Inflammatory macrophage (primary cell): ENCODE measurements around the gene XCL1.
"Not testable (repeated sequence)": the region's sequence is repeated elsewhere in the genome, so short reads cannot be mapped to it uniquely, and the experiment has no call there.

ENCODE experiments used
- DNase-seq, 2 donors: peaks; one replicate each; pipeline ENCODE4 v3.0.0-alpha.2; 2020 to 2022
- total RNA-seq, 18 experiments: gene quantifications; one replicate each; lab custom pipeline; 2026; ENCODE audit warnings: mixed read lengths in 6 of 18, inconsistent platforms in 2 of 18; lab: John Stamatoyannopoulos, UW

Gene XCL1, protein sequence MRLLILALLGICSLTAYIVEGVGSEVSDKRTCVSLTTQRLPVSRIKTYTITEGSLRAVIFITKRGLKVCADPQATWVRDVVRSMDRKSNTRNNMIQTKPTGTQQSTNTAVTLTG
- total RNA-seq, result 0 to 0.05 (median 0) reads per million in 18 experiments

DNA sequence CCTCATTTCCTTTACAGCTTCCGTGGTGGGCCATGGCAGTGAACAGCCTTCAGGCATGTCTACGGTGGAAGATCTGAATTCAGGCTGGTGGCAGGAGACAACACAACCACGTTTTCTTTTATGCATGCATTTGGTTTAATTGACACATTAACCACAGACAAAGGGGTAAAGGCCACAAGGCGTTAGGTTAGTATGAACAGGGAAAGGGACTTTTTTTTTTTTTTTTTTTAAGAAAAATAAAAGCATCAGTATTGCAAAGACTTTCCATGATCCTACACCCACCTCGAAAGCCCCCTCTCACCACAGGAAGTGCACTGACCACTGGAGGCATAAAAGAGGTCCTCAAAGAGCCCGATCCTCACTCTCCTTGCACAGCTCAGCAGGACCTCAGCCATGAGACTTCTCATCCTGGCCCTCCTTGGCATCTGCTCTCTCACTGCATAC lies at the start of gene XCL1:
XCL1 (plus strand) TSS at position 361 of the 444 bp plus-strand sequence; CDS start at position 394, 33 bp downstream.
- DNase-seq, result not testable (repeated sequence)

DNA sequence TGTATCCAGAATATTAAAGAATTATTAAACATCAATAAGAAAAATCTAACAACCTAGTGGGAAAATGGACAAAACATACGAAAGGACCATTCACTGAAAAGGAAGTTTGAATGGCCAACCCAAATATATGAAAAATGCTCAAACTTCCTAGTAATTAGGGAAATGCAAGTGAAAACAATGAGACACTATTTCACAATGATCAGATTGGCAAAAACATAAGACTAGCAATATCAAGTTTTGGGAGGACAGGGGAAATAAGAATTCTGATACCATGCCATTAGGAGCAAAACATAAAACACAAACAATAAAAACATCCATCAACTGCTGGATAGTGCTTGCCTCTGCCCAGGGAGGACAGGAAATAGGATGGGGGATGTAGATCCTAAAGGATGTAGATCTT lies 46.9 kb upstream of the XCL1 start:
- peak in 1 of 2 donors; percentile 51 for DNase-seq

DNA sequence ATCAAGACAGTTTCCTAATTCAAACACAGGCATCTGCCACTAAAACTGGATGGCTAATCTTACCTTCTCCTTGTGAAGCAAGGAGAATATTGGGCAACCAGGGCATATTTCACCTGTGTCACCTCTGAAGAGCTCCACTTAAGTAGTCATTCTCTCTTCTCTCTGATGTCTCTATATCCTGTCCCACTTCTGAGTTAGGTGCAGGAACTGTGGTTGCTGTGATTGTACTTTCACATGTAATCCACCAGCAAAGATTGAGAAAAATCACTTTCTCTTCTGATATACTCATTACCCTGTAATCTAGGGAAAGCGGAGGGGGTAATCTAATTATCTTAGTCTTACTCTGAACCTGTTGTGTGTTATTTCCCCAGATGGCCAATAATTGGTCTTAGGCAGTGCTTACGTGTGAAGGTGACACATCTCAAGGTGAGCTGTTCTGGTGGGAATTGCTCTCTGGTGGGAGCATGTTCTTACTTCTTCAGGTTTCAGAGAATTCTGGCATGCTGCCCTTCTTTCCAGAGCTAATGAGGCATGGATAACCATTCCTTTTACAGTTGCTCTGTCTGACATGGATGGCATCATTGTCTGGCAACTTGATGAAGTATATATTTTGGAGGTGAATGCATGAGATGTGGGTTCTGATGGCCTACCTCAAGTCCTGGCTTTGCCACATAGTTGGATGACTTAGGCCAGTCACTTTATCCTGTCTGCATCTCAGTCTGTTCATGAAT lies 44.6 kb upstream of the XCL1 start:
- DNase-seq, result no peak

DNA sequence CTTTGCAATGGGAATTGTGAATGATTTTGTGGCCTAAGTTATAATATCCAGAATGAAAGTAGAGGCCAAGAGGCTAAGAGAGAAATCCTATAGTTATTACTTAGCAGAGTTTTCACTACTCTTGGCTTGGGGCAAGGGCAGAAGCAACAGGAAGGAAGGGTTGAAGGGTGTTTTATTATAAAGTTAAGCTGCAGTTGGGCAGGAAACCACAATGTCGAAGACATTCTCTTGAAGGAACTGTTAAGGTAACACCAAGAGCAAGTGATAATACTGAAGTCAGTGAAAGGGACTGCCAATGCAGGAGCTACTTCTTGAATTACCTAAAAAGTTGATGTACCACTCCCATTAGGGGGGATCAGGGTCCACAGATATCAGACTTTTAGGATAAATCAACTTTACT lies 40.9 kb upstream of the XCL1 start:
- DNase-seq, result peak in 1 of 2 donors; percentile 46

DNA sequence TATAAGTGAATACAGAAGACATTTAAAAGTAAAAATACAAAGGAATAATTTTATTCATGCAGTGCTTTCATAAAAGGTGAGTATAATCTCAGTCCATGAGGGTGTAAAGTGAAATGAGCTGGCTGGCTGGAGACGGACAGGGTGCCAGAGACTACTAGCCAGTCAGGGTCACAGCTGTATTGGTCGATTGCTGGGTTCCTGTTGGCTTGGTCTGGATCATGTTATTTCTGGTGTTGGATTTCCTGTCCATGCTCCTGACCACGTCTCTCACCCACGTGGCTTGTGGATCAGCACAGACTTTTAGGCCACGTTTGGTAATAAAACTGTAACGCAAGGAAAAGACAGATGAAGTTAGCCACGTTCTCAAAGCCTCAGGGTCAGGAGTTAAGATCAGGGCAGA lies 35.6 kb upstream of the XCL1 start:
- DNase-seq, result not testable (repeated sequence)

DNA sequence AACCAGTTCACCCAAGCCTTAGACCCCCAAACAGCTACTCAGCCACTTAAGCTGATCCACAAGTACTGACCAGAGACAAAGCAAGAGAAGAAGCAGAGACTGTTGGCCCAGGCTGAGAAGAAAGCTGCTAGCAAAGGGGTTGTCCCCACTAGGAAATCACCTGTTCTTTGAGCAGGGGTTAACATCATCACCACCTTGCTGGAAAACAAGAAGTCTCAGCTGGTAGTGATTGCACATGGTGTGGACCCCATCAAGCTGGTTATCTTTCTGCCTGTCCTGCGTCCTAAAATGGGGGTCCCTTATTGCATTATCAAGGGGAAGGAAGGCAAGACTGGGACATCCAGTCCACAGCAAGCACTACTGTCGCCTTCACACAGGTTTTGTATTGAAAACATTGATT lies 33.4 kb upstream of the XCL1 start:
- not testable (repeated sequence) for DNase-seq

DNA sequence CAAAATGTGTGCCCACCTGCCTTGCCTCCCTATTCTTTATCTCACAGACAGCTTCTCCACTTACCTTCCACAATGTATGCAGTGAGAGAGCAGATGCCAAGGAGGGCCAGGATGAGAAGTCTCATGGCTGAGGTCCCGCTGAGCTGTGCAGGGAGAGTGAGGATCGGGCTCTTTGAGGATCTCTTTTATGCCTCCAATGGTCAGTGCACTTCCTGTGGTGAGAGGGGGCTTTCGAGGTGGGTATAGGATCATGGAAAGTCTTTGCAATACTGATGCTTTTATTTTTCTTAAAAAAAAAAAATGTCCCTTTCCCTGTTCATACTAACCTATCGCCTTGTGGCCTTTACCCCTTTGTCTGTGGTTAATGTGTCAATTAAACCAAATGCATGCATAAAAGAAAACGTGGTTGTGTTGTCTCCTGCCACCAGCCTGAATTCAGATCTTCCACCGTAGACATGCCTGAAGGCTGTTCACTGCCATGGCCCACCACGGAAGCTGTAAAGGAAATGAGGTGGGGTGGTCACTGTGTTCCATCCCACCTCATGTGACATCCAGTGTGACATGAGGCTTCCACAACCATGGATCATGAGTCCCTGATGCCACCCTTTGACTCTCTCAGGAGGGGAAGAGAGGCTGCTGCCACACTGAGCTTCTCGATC lies 32.4 kb upstream of the XCL1 start, which contains the start of gene XCL2:
XCL2 (minus strand) TSS at position 158 of the 659 bp plus-strand sequence; CDS start at position 125, 33 bp downstream.
- not testable (repeated sequence) for DNase-seq

DNA sequence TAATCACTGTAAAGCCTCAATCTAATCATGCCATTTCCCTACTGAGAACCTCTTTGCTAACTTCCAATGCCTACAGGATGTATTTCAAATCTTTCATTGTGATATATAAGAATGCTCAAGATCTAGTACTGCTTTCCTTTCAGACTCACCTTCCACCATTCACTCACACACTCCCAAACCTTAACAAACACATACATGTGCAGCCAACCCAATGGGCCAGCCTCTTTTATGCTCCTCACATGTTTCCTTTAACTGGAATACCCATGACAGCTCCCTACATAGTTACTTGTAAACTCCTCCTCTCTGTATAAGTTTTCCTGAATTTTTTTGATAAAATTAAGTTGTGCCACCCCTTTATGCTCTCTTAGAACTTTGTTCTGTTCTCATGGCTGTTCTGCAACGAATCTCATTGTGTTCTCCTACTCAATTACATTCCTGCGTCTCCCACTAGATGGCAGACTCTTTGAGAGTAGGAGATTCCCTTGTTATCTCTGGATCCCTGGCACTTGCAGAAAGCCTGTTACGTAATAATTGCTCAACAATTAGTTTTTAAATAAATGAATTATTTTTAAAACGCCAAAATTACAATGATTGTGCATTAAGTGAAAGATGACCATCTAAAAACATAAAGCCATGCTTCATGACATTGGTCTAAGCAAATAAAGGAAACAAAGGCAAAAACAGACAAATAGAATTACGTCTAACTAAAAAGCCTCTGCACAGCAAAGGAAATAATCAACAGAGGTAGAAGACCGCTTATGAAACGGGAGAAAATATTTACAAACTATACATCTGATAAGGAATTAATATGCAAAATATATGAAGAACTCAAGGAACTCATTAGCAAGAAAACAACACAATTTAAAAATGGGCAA lies 30.5 kb upstream of the XCL1 start:
- DNase-seq, result peak; percentile 33 to 68

DNA sequence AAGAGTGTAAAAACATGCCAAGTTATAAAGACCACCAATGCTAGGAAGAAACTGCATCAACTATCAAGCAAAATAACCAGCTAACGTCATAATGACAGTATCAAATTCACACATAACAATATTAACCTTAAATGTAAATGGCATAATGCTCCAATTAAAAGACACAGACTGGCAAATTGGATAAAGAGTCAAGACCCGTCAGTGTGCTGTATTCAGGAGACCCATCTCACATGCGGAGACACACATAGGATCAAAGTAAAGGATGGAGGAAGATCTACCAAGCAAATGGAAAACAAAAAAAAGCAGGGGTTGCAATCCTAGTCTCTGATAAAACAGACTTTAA lies 29.9 kb upstream of the XCL1 start:
- not testable (repeated sequence) for DNase-seq

DNA sequence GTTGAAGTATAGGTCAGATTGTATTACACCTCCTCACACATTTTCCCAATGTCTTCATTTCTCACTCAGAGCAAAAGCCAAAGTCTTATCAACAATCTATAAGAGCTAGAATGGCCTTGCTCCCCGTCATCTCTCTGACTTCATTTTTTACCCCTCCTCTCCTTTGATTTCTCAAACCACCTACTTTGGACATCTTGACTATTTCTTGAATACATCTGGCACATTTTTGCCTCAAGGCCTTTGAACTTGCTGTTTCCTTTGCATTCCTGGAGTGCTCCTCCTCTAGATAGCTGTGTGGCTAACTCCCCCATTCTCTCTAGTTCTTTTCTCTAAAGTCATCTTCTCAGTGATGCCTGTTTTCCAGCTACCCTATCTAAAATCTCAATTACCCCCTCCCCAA lies 25.4 kb upstream of the XCL1 start:
- no peak for DNase-seq

DNA sequence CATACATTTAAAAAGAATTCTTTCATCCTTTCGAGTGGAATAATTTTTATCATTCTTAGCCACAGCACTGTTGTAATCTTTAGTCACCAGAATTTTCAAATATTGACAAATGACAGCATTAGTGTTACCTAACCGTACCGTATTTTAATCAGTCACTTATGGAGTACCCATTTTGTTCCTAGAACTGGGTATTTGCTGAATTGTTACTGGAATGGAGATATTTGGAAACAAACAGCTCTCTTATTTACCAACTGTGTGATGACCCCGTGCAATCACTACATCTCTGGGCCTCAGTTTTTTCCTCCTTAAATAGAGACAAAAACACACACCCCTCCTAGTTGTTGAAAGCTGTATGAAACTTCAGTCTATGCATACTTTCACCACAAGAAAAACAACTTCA lies 24.7 kb upstream of the XCL1 start:
- DNase-seq, result no peak

DNA sequence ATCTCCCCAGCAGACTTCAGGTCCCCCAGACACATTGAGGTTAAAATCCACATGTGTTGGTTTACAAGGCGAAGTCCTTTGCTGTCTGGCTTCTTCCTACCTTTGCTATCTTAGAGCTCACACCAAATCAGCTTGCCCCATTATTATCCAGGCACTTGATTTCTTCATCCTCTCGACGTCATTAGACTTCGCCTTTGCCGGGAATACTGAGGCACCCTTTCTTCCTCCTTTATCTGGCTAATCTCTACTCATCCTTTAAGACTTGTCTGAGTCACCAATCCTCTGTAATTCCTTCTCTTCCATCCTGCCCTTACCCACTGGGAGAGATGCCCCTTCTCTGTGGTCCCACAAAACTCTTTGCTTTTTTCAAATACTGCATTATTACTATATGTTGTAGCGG lies 23.4 kb upstream of the XCL1 start:
- no peak for DNase-seq

DNA sequence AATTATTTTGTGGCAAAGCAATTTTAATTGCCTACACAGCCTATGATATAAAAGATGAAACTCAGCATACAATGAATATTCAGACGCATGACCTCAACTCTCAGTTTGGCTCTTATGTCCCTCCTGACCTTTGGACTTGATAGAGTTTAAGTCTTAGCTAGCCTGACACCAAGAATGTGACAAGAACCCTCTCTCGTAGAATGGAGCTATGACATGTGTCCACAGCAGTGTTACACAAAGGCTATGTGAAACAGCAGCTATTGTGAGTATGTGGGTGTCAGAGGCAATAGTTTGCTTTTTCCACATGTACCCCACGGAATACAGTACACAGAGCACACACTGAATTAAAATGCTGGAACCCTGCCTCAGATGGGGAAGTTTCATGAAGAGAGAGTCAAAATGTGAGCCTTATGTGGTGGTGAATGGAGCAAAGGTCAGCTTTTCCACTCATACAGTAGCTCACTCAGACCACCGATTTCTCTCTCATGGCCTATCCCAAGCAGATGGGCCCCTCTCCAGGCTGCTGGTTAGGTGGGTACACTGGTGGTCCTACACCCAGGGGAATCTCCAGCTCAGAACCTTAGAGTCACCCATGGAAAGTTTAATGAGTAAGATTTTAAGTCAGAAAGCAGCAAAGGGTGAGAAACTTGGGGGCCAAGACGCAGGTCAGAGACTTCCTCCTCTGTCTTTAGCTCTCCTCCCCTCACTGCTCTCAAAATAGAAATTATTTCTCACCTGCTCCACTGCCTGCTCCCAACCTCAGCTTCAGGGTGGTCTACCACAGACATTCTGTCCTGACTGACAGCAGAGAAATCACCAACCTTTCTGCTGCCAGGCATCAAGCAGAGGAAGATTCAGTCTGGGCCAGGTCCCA lies 22.5 kb upstream of the XCL1 start:
- no peak for DNase-seq

DNA sequence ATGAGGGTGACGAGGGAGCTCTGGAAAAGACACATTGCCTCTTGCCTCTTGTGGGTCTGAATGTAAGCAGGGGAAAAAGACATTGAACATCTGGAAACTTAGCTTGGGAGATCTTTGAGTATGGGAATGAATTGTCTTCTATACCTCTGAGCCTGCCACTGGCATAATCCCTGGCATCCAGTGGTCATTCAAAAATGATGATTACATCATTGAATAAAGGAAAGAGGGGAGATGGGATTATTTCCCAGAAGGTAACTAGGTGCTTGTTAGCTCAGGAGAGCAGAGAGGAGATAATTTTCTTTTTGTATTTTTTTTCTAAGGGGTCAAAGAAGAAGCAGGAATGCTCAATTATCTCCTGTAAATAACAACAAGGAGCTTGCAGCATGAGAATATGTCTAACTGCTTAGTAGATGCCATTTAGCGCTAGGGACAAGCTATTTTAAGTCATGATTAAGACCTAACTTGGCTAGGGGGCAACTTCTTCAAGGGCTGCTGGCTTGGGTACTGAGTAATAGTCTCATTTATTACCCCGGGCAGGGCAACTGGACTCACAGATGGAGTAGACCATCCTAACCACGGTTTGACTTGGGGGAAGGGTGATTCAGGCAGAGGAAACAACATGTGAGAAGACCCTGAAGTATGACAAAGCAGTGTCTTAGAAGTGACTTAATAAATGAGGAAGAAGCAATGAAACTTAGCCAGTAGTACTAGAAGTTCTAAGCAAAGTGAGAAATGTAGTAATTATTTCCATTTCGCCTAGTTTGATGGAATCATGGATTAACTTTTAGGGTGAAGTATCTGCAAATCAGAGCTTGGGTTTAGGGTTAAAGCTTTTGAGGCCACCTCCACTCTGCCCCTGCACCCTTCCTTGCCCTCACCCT lies 21.6 kb upstream of the XCL1 start:
- DNase-seq, result peak in 1 of 2 donors; percentile 17

DNA sequence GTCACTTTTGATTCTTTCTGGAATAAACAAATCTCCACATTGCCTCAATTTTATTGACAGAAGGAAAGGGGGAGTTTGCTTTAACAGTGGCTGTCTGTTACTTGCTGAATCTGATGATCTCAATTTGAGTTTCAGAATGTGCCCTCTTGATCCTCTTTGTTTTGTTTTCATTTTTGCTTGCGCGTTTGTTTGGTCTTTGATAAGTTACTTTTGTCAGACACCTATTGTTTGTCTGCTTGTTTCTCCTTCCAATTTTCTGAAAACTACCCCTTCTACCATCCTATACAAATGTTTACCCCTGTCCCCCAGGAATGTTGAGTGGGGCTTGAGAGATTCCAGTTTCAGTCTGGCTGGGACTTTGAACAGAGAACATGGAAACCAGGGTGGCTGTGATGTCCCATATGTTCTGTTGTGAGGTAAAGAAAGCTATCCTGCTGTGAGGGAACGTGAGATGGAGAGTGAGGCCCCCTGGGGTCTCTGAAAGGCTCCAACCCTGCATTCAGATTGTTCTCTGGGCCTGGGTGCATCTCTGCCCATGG lies 20.8 kb upstream of the XCL1 start:
- DNase-seq, result no peak

DNA sequence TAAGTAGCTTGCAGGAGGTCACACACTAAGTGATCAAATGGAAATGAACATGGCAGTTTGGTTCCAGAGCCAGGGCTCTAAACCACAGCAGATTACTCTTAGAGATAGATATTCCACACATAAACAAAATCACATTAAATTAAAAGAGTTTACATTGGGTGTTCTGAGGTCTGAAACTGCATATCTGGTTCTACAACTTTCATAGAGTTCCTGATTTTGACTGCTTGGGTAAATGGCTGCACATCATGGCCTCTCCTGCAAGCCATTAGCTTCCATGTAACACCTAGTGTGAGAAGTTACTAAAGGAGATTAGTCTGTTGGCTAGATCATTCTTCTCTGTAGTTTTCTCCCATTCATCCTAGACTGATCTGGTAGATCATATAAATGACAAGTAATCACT lies 19.8 kb upstream of the XCL1 start:
- DNase-seq, result no peak

DNA sequence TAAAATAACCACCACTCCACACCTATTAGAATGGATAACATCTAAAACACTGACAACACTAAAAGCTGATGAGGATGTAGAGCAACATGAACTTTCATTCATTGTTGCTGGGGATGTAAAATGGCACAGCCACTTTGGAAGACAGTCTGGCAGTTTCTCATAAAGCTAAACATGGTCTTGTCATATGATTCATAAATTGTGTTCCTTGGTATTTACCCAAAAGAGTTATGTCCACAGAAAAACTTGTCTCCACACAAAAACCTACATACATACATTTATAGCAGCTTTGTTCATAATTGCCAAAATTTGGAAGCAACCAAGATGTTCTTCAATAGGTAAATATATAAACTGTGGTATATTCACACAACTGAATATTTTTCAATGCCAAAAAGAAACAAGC lies 16.0 kb upstream of the XCL1 start:
- DNase-seq, result no peak

DNA sequence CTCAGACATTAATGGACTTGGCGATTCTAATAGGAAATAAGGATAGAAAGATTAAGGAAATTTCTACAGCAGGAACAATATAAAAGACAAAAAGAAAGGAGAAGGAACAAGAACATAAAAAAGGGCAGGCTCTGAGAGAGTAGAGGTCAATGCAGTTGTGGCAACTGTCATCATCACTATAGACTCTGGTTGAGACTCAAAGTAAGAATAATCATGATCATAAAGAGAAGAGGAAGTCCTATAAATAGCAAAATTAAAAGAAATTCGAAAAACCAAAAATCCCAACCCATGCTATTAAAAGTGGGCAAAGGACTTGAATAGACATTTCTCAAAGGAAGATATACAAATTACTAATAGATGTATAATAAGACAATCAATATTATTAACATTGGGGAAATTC lies 14.4 kb upstream of the XCL1 start:
- DNase-seq, result no peak

DNA sequence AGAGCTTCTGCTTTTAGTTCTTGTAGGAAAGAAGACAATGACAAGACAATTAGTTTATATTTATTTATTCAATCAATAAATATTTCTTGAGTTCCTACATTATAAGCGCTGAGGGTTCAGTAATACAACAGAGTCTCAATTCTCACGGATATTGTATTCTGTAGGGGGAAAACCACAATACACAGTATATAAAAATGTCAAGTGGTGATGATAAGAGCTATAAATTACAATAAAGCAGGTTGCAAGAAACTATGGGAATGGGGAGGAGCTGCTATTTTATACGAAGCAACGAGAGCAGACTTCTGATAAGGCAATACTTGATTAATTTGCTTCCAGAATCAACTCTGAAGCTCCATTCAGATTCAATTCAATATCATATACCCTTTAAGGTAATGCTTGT lies 10.6 kb upstream of the XCL1 start:
- DNase-seq, result no peak

DNA sequence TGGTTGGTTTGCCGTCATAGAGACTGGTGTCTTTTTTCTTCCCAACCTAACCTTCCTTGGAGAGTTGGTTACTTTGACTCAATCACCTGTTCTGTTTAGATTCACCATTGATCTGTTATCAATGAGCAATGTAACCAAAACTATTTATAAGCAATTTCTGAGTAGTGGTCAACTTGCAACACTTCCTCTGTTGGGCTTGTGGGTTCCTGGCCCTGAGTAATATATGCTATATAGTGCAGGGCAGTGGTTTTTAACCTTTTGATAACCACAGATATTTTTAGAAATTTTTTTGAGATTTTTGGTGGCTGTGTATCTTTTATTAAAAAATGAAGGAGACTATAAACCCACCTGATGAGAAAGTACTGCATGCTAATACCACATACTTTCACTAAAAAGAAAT lies 9.4 kb upstream of the XCL1 start:
- DNase-seq, result no peak

DNA sequence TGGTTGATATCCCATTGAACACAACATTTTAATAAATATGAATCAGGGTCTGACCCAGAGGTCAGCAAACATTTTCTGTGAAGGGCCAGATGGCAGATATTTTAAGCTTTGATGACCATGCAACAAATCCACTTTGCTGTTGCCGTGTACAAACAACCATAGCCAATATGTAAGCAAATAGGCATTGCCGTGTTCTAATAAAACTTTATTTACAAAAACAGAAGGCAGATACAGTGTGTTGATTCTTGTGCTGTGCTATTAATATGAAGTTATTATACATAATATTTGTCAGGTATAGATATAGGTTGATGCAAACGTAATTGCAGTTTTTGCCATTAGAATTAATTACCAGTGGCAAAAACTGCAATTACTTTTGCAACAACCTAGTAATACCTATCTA lies 8.8 kb upstream of the XCL1 start:
- DNase-seq, result no peak
